ENCODE results near the gene PSORS1C1.

GRCh38 chr6:31170600-31170881, 55.9 kb downstream of the PSORS1C1 start, which contains the start of gene POU5F1:
- TF ChIP-seq CTCF (IDR thresholded peaks at IDR 0.05) (no peak), EP300 (IDR thresholded peaks at IDR 0.05) (no peak), POLR2A (IDR thresholded peaks at IDR 0.05) (no peak), POLR2AphosphoS5 (IDR thresholded peaks at IDR 0.05) (no peak)
